ENCODE data around the gene RBM23. TPM values are rescaled to one million over a fixed set of nuclear protein-coding genes. Genes with fewer than 3 reads are reported as not detected.

Gene RBM23
- total RNA-seq, 1 donor from 2014 or later, result 90.6 TPM

GRCh38 chr14:22845103-22845394 lies 73.9 kb downstream of the RBM23 start:
- DNase-seq (ENCODE audit: low read depth), result no peak
- H3K4me3 ChIP-seq (ENCODE audit: low read depth, low read length), result no peak overlapping the region
- TF ChIP-seq CTCF (conservative IDR thresholded peaks at IDR 0.05; ENCODE audit: low read depth, low read length), result no peak

- TF ChIP-seq CTCF (conservative IDR thresholded peaks at IDR 0.05; ENCODE audit: low read depth, low read length), result no peak
- H3K4me3 ChIP-seq (ENCODE audit: low read depth, low read length), result no peak overlapping the region
- DNase-seq (ENCODE audit: low read depth), result no peak
Observed at GRCh38 chr14:22844221-22845102, 74.5 kb downstream of the RBM23 start.

Other genes starting within 250 kb of the RBM23 start
- 99.2 and 109 TPM in 2 replicates for gene OXA1L, start 152.5 kb downstream of the RBM23 start, total RNA-seq
- gene SLC7A7, start 103.7 kb downstream of the RBM23 start, total RNA-seq, result 3.5 and 5.6 TPM in 2 replicates
- 160 and 224 TPM in 2 replicates for gene MRPL52, start 89.3 kb downstream of the RBM23 start, total RNA-seq
- 224 and 227 TPM in 2 replicates for gene MMP14, start 82.6 kb downstream of the RBM23 start, total RNA-seq
- gene LRP10, start 47.4 kb downstream of the RBM23 start, total RNA-seq, result 82.5 and 102 TPM in 2 replicates
- gene REM2, start 35.9 kb downstream of the RBM23 start, total RNA-seq, result 0.17 and 0.80 TPM in 2 replicates
- 70.5 and 142 TPM in 2 replicates for gene PRMT5, start 10.2 kb upstream of the RBM23 start, total RNA-seq
- gene HAUS4, start 37.9 kb upstream of the RBM23 start, total RNA-seq, result 40.0 and 70.5 TPM in 2 replicates
- 63.2 and 105 TPM in 2 replicates for gene AJUBA, start 63.4 kb upstream of the RBM23 start, total RNA-seq
- gene C14orf93, start 91.0 kb upstream of the RBM23 start, total RNA-seq, result 6.0 and 9.4 TPM in 2 replicates
- 388 and 413 TPM in 2 replicates for gene PSMB5, start 115.8 kb upstream of the RBM23 start, total RNA-seq
- not detected in 2 replicates for gene PSMB11, start 123.1 kb upstream of the RBM23 start, total RNA-seq
- 11.1 and 17.7 TPM in 2 replicates for gene CDH24, start 138.4 kb upstream of the RBM23 start, total RNA-seq
- gene ACIN1, start 176.0 kb upstream of the RBM23 start, total RNA-seq, result 84.1 and 85.2 TPM in 2 replicates
- 27.3 and 53.8 TPM in 2 replicates for gene C14orf119, start 176.4 kb upstream of the RBM23 start, total RNA-seq
- gene CIROP, start 185.8 kb upstream of the RBM23 start, total RNA-seq, result not detected in 2 replicates
- gene CEBPE, start 200.1 kb upstream of the RBM23 start, total RNA-seq, result not detected in 2 replicates

Measured in epithelial cell of proximal tubule (primary cell).